ENCODE data around the gene TEX30.

The TEX30 gene

GRCh38 chr13:102777736-102778135, 4.2 kb upstream of the TEX30 start:
- no peak for DNase-seq

GRCh38 chr13:102776271-102776670, 2.7 kb upstream of the TEX30 start:
- no peak for DNase-seq

GRCh38 chr13:102774591-102775520, 1.3 kb upstream of the TEX30 start:
- no peak for DNase-seq

GRCh38 chr13:102774214-102774568, 605 bp upstream of the TEX30 start:
- no peak for DNase-seq

- DNase-seq, result no peak
These were observed 1.6 kb downstream of the TEX30 start for GRCh38 chr13:102772042-102772425.

GRCh38 chr13:102771298-102772041, 2.1 kb downstream of the TEX30 start:
- no peak for DNase-seq

GRCh38 chr13:102770435-102770834, 3.2 kb downstream of the TEX30 start:
- DNase-seq, result no peak

- DNase-seq, result no peak
These were observed 3.9 kb downstream of the TEX30 start for GRCh38 chr13:102769679-102770078.

- no peak for DNase-seq
These were observed 4.7 kb downstream of the TEX30 start for GRCh38 chr13:102768909-102769308.

GRCh38 chr13:102763741-102764140, 9.8 kb downstream of the TEX30 start:
- no peak for DNase-seq

GRCh38 chr13:102761071-102761470, 12.5 kb downstream of the TEX30 start:
- no peak for DNase-seq

GRCh38 chr13:102758842-102759241, 14.7 kb downstream of the TEX30 start:
- DNase-seq, result no peak

GRCh38 chr13:102757006-102757405, 16.6 kb downstream of the TEX30 start:
- no peak for DNase-seq

- no peak for DNase-seq
These were observed 21.7 kb downstream of the TEX30 start for GRCh38 chr13:102751886-102752285.

GRCh38 chr13:102742506-102742905, 31.1 kb downstream of the TEX30 start:
- DNase-seq, result no peak

GRCh38 chr13:102742101-102742500, 31.5 kb downstream of the TEX30 start:
- DNase-seq, result no peak

- DNase-seq, result no peak
These were observed 43.9 kb downstream of the TEX30 start for GRCh38 chr13:102729560-102730270.

GRCh38 chr13:102726430-102726829, 47.2 kb downstream of the TEX30 start:
- no peak for DNase-seq

- DNase-seq, result no peak
These were observed 48.7 kb downstream of the TEX30 start for GRCh38 chr13:102724923-102725322.

- no peak for DNase-seq
These were observed 51.8 kb downstream of the TEX30 start for GRCh38 chr13:102721800-102722231.

- DNase-seq, result no peak
These were observed 54.8 kb downstream of the TEX30 start for GRCh38 chr13:102718746-102719145.

Data from right forelimb (tissue), 1 donor.